Mucosa of rectum (tissue), 2 donors: Measurements from ENCODE around the gene KMT2E.
A peak's percentile ranks its signal among the peaks of the same experiment; 100 is the strongest.
"Not testable (repeated sequence)": the region's sequence is repeated elsewhere in the genome, so short reads cannot be mapped to it uniquely, and the experiment has no call there.

ENCODE experiments used
- H3K27ac ChIP-seq, 2 donors: one replicate each; pipeline ENCODE4 v1.7.0; 2013; ENCODE audit warnings: inconsistent platforms in 2 of 2, low read depth in 2 of 2, low read length in 2 of 2
- H3K27me3 ChIP-seq, 2 donors: one replicate each; pipeline ENCODE4 v1.7.0; 2013; ENCODE audit warnings: low read length in 2 of 2; ENCODE audit not compliant: control insufficient read depth in 2 of 2, insufficient read depth in 2 of 2
- H3K36me3 ChIP-seq, 2 donors: one replicate each; pipeline ENCODE4 v1.7.0; 2013; ENCODE audit warnings: low read length in 2 of 2; ENCODE audit not compliant: control insufficient read depth in 2 of 2, insufficient read depth in 2 of 2
- H3K4me1 ChIP-seq, 2 donors: one replicate each; pipeline ENCODE4 v1.7.0; 2013; ENCODE audit warnings: low read length in 2 of 2, mild to moderate bottlenecking in 1 of 2; ENCODE audit not compliant: control insufficient read depth in 2 of 2, insufficient read depth in 2 of 2
- H3K4me3 ChIP-seq, 2 donors: one replicate each; pipeline ENCODE4 v1.7.0; 2013; ENCODE audit warnings: low read length in 2 of 2
- H3K9ac ChIP-seq, 2 donors: one replicate each; pipeline ENCODE4 v1.7.0; 2013; ENCODE audit warnings: low read length in 2 of 2, low read depth in 1 of 2, mild to moderate bottlenecking in 1 of 2
- H3K9me3 ChIP-seq, 2 donors: one replicate each; pipeline ENCODE4 v1.7.0; 2013; ENCODE audit warnings: low read length in 2 of 2; ENCODE audit not compliant: control insufficient read depth in 2 of 2
- donor health status: healthy.
- donor health status: Normal muscosa, but diverticular disease.

KMT2E gene

DNA sequence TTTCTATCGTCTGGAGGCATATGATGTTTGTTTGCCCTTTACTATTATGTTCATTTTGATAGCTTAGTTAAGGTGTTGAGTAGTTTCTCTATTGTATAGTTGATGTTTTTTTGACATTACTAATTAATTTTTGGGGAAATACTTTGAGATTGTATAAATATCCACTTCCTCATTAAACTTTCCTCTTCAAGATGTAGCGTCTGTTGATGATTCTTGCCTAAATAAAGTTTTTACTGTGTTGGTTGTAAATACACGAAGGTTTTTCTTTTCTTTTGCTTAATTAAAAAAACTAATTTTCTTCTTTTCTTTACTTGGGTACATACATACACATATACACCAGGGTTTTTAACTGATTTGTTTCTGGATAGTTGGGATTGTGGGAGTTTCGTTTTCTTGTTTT, 8.5 kb downstream of the KMT2E start:
- Histone ChIP-seq H3K9me3 (no peaks in the 10 kb centered on the region), H3K4me3 (no peak overlapping the region), H3K4me1 (peaks cover 44% of the 10 kb centered on the region in 2 donors), H3K27ac (no peak overlapping the region), H3K9ac (no peak overlapping the region), H3K36me3 (peaks cover 0 to 3% of the 10 kb centered on the region in 2 donors), H3K27me3 (no peaks in the 10 kb centered on the region)

GRCh38 chr7:105024734-105025133, 10.7 kb downstream of the KMT2E start:
- Histone ChIP-seq H3K4me3 (no peak overlapping the region), H3K27me3 (no peaks in the 10 kb centered on the region), H3K9ac (no peak overlapping the region), H3K9me3 (no peaks in the 10 kb centered on the region), H3K27ac (no peak overlapping the region), H3K36me3 (peaks cover 0 to 3% of the 10 kb centered on the region in 2 donors), H3K4me1 (peaks cover 35 to 40% of the 10 kb centered on the region in 2 donors)

DNA sequence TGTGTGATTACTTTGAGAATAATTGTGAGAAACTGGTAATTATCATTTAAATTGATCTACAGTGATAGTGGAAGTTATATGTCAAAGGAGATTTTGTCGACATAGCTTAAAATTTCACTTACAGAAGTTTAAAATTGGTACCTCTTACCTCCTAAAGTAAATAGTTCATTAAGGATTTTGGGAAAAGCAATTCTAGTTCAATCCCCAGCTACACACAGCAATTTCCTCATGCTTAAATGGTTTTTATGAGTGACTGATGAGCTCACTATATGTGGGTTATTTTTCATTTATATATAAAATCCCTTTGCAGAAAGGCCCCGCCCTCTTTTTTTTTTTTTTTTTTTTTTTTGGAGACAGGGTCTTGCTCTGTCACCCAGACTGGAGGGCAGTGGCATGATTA, 12.7 kb downstream of the KMT2E start:
- peaks cover 23 to 33% of the 10 kb centered on the region in 2 donors for H3K4me1 ChIP-seq
- no peaks in the 10 kb centered on the region for H3K9me3 ChIP-seq
- H3K27me3 ChIP-seq: no peaks in the 10 kb centered on the region
- no peak overlapping the region for H3K27ac ChIP-seq
- H3K4me3 ChIP-seq: no peak overlapping the region
- peaks cover 0 to 3% of the 10 kb centered on the region in 2 donors for H3K36me3 ChIP-seq
- no peak overlapping the region for H3K9ac ChIP-seq

DNA sequence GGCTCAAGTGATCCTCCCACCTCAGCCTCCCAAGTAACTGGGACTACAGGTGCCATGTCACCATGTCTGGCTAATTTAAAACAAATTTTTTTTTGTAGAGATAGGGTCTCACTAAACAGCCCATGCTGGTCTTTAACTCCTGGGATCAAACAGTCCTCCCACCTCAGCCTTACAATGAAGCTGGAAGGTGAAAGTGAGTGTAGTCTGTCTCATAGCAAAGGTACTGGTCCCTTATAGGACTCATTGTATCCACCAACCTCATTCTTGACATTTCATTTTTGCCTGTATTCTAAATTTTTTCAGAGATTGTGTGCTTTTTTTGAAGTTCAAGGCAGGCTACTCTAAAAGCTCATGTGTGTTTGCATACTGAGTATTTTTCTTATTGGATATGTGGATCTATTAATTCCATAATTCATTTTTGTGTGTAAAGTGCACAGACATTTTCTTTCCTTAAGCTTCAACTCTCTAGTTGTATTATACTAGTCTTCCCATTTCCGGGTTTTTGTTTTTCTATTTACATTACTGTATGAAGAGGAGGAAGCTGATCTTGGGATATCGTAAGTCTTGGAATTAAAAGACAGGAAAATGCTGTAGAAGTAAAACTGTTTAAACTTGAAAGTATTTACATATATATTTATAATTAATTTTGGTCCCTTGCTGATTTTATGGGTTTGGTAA, 13.3 kb downstream of the KMT2E start:
- Histone ChIP-seq H3K4me3 (peak overlapping the region in 1 of 2 donors; percentile 5), H3K4me1 (peaks cover 23 to 33% of the 10 kb centered on the region in 2 donors), H3K27ac (peak overlapping the region in 1 of 2 donors; percentile 31), H3K36me3 (peaks cover 0 to under 1% of the 10 kb centered on the region in 2 donors), H3K9me3 (no peaks in the 10 kb centered on the region), H3K9ac (no peak overlapping the region), H3K27me3 (no peaks in the 10 kb centered on the region)

DNA sequence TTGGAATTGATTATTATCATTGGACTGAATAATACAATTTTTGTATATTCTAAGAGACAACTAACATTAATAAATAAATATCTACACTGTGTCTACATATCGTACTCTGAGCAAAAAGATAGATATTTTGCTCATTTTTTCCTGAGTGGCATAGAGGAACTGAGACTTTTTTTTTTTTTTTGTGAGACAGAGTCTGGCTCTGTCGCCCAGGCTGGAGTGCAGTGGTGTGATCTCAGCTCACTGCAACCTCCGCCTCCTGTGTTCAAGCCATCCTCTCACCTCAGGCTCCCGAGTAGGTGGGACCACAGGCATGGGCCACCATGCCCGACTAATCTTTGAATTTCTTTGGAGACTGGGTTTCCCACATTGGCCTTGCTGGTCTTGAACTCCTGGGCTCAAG, 14.0 kb downstream of the KMT2E start:
- no peak overlapping the region for H3K27ac ChIP-seq
- peaks cover 23 to 33% of the 10 kb centered on the region in 2 donors for H3K4me1 ChIP-seq
- no peak overlapping the region for H3K4me3 ChIP-seq
- no peaks in the 10 kb centered on the region for H3K36me3 ChIP-seq
- no peaks in the 10 kb centered on the region for H3K9me3 ChIP-seq
- no peak overlapping the region for H3K9ac ChIP-seq
- no peaks in the 10 kb centered on the region for H3K27me3 ChIP-seq

- H3K36me3 ChIP-seq, H3K27ac ChIP-seq, H3K27me3 ChIP-seq, H3K4me3 ChIP-seq, H3K9ac ChIP-seq, H3K9me3 ChIP-seq: not testable (repeated sequence)
- peaks cover 23 to 32% of the 10 kb centered on the region in 2 donors for H3K4me1 ChIP-seq
Measured at GRCh38 chr7:105028941-105029340, 14.9 kb downstream of the KMT2E start.

GRCh38 chr7:105030447-105030846, 16.4 kb downstream of the KMT2E start:
- no peaks in the 10 kb centered on the region for H3K36me3 ChIP-seq
- H3K27me3 ChIP-seq: no peaks in the 10 kb centered on the region
- H3K9ac ChIP-seq: no peak overlapping the region
- H3K27ac ChIP-seq: no peak overlapping the region
- H3K4me3 ChIP-seq: no peak overlapping the region
- H3K9me3 ChIP-seq: no peaks in the 10 kb centered on the region
- H3K4me1 ChIP-seq: peaks cover 14 to 19% of the 10 kb centered on the region in 2 donors

DNA sequence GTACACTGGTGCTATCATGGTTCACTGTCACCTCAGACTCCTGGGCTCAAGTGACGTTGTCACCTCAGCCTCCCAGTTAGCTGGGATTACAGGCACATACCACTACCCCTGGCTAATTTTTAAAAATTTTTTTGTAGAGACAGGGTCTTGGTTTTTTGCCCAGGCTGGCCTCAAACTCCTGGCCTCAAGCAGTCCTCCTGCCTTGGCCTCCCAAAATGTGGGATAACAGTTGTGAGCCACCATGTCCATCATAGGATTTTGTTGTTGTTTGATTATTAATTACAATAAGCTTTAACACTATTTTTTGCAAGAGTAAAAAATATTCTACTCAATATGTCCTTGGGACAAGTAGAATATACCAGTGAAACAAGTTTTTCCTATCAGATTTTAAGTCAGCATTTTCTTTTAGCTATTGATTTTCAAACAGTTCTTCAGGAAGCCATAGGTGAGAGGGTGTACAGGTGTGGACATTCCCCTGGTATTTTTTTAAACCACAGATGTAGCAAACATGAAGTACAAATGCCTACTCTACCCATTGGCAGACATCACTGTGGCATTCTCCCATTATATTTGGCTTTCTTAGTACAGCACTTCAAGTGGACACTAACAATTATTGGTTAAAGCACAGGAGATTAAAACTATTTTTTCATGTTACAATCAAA, 18.7 kb downstream of the KMT2E start:
- Histone ChIP-seq H3K36me3 (no peaks in the 10 kb centered on the region), H3K4me1 (peaks cover 4 to 11% of the 10 kb centered on the region in 2 donors), H3K9ac (no peak overlapping the region), H3K27me3 (no peaks in the 10 kb centered on the region), H3K4me3 (no peak overlapping the region), H3K27ac (no peak overlapping the region), H3K9me3 (no peaks in the 10 kb centered on the region)

DNA sequence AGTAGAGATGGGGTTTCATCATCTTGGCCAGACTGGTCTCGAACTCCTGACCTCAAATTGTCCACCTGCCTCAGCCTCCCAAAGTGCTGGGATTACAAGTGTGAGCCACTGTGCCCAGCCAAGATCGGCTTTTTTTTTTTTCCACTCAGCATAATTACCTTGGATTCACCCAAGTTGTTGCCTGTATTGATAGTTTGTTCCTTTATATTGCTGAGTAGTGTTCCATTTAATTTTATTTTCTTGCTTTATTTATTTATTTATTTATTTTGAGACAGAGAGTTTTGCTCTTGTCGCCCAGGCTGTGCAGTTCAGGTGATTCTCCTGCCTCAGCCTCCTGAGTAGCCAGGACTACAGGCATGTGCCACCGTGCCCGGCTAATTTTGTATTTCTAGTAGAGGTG, 21.3 kb downstream of the KMT2E start:
- no peak overlapping the region for H3K4me3 ChIP-seq
- no peaks in the 10 kb centered on the region for H3K9me3 ChIP-seq
- H3K27ac ChIP-seq: no peak overlapping the region
- no peaks in the 10 kb centered on the region for H3K27me3 ChIP-seq
- H3K9ac ChIP-seq: no peak overlapping the region
- H3K36me3 ChIP-seq: peaks cover 4 to 5% of the 10 kb centered on the region in 2 donors
- peaks cover 4 to 16% of the 10 kb centered on the region in 2 donors for H3K4me1 ChIP-seq

DNA sequence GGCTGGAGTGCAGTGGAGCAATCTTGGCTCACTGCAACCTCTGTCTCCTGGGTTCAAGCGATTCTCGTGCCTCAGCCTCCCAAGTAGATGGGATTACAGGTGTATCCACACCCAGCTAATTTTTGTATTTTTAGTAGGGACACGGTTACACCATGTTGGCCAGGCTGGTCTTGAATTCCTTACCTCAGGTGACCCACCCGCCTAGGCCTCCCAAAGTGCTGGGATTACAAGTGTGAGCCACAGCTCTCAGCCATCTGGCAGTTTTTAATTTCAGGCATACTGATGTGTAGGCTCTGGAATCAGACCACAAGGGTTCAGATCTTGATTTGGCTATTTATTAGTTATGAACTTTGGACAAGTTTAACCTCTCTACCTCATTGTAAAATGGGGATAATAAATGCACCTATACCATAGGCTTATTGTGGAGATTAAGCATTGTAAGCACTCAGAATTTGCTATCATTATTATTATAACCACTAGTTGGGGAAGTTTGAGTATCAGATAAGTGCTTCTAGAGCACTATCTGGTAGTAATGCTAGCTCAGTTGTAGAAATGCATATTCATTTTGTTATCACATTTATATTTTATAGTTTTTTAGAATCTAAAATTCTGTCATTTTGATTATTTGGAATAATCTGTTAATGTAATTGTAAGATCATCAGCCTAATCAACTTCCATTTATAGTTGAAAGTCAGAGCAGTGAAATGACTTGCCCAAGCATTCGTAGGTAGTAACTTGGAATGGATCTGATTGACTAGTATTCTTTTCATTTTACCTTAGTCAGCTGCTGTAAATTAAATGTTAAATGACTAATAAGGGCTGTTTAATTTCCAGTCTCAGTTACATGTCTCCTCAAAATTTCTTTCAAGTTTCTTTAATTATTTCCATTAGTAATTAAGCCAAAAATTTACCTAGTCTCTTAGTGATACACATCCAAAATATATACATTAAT, 22.5 kb downstream of the KMT2E start:
- H3K27ac ChIP-seq: no peak overlapping the region
- peaks cover 13 to 14% of the 10 kb centered on the region in 2 donors for H3K36me3 ChIP-seq
- peaks cover 4 to 16% of the 10 kb centered on the region in 2 donors for H3K4me1 ChIP-seq
- no peak overlapping the region for H3K9ac ChIP-seq
- H3K9me3 ChIP-seq: no peaks in the 10 kb centered on the region
- H3K4me3 ChIP-seq: peak overlapping the region in 1 of 2 donors; percentile 7
- no peaks in the 10 kb centered on the region for H3K27me3 ChIP-seq
